Colonic mucosa (tissue), 4 donors: ENCODE data around the gene KCNG1. TPM values are rescaled to one million over a fixed set of nuclear protein-coding genes. Genes with fewer than 3 reads are reported as not detected.

Experiments
- DNase-seq: peaks from one replicate; pipeline ENCODE4 v3.0.0-alpha.2; 2020
- H3K27ac ChIP-seq: fragments of 200-600 bp; one replicate; pipeline ENCODE4 v1.8.0; 2021
- H3K27me3 ChIP-seq: fragments of 200-600 bp; one replicate; pipeline ENCODE4 v1.8.0; 2021
- H3K36me3 ChIP-seq: fragments of 200-600 bp; one replicate; pipeline ENCODE4 v1.8.0; 2021
- H3K4me1 ChIP-seq: fragments of 200-600 bp; one replicate; pipeline ENCODE4 v1.8.0; 2021; ENCODE audit warnings: mild to moderate bottlenecking
- H3K4me3 ChIP-seq: fragments of 200-600 bp; one replicate; pipeline ENCODE4 v1.8.0; 2021
- H3K9ac ChIP-seq, 2 donors: one replicate each; pipeline ENCODE4 v1.7.0; 2013; ENCODE audit warnings: control low read depth in 2 of 2, low read depth in 2 of 2, low read length in 2 of 2
- H3K9me3 ChIP-seq: fragments of 200-600 bp; one replicate; pipeline ENCODE4 v1.8.0; 2021
- intact Hi-C: fragments of 100-400 bp; cut with DNase I; formaldehyde crosslinking; loops from one replicate; pipeline ENCODE4 v1.14.1; 2022
- total RNA-seq, 2 donors: library from RNA; stranded (reverse); fragmentation: NEBNext Ultra II Directional in 1 of 2; extraction: Animal tissue kit (Norgen Biotek cat#: 25700) in 1 of 2; gene quantifications; one replicate each; pipeline ENCODE4 v1.2.1, GENCODE V29; 2021
- TF ChIP-seq, protein P1 (sequence below): fragments of 200-600 bp; IDR thresholded peaks from one replicate; pipeline ENCODE4 v1.8.0; 2022; ENCODE audit warnings: antibody characterized with exemption, mild to moderate bottlenecking
- donor health status: healthy.
- donor health status: DM: no; HTN: no; CAD: no.
- donor health status: DM: no; HTN: no; CAD: no.

The KCNG1 gene
- total RNA-seq, 2 donors from 2014 or later, result 5.8 to 10.3 TPM

- H3K4me3 ChIP-seq, result no peak overlapping the region
- H3K27ac ChIP-seq, result no peak overlapping the region
- no peak for DNase-seq
- H3K36me3 ChIP-seq, result no peaks in the 10 kb centered on the region
- no peaks in the 10 kb centered on the region for H3K27me3 ChIP-seq
- no peaks in the 10 kb centered on the region for H3K4me1 ChIP-seq
- no peaks in the 10 kb centered on the region for H3K9me3 ChIP-seq
- TF ChIP-seq, protein P1, sequence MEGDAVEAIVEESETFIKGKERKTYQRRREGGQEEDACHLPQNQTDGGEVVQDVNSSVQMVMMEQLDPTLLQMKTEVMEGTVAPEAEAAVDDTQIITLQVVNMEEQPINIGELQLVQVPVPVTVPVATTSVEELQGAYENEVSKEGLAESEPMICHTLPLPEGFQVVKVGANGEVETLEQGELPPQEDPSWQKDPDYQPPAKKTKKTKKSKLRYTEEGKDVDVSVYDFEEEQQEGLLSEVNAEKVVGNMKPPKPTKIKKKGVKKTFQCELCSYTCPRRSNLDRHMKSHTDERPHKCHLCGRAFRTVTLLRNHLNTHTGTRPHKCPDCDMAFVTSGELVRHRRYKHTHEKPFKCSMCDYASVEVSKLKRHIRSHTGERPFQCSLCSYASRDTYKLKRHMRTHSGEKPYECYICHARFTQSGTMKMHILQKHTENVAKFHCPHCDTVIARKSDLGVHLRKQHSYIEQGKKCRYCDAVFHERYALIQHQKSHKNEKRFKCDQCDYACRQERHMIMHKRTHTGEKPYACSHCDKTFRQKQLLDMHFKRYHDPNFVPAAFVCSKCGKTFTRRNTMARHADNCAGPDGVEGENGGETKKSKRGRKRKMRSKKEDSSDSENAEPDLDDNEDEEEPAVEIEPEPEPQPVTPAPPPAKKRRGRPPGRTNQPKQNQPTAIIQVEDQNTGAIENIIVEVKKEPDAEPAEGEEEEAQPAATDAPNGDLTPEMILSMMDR, result no peak
- intact Hi-C loops, result no loop called here
- no peak overlapping the region for H3K9ac ChIP-seq
Observed at GRCh38 chr20:50996901-50997865, 25.7 kb downstream of the KCNG1 start.

DNA sequence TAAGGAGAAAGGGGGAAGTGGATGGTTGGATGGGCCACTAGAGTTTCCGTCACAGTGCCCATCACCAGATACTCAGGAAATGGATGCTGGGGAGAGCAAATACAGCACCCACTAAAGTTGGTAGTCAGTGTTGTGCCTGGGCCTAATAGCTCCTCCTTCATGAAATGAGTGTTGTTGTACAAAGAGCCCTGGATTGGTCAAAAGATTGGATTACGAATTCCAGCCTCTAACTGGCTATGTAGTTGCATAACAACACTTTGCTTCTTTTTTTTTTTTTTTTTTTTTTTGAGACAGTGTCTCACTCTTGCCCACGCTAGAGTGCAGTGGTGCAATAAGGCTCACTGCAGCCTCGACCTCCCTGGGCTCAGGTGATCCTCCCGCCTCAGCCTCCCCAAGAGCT, 27.4 kb downstream of the KCNG1 start:
- no peaks in the 10 kb centered on the region for H3K36me3 ChIP-seq
- DNase-seq, result no peak
- H3K4me1 ChIP-seq, result no peaks in the 10 kb centered on the region
- no peak overlapping the region for H3K4me3 ChIP-seq
- intact Hi-C loops, result no loop called here
- H3K9ac ChIP-seq, result no peak overlapping the region
- H3K27me3 ChIP-seq, result no peaks in the 10 kb centered on the region
- TF ChIP-seq, protein P1, result no peak
- H3K9me3 ChIP-seq, result no peaks in the 10 kb centered on the region
- H3K27ac ChIP-seq, result no peak overlapping the region

DNA sequence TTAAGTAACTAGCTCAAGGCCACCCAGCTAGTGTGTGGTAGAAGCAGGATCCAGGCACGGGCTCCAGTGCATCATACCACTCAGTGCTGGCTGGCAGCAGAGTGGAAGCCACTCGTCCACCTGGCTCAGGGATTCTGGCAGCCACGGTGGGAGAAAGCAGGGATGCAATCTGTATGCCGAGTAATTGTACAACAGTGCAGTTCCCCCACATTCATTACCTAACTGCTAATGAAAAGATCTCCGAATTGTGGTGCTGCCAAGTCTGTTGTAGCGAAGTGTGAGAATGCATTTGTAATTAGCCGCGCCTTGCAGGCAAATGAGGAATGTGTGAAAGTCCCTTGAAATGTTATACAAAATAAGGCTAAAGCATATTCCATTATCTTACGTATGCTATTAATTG, 29.0 kb downstream of the KCNG1 start:
- TF ChIP-seq, protein P1, result no peak

DNA sequence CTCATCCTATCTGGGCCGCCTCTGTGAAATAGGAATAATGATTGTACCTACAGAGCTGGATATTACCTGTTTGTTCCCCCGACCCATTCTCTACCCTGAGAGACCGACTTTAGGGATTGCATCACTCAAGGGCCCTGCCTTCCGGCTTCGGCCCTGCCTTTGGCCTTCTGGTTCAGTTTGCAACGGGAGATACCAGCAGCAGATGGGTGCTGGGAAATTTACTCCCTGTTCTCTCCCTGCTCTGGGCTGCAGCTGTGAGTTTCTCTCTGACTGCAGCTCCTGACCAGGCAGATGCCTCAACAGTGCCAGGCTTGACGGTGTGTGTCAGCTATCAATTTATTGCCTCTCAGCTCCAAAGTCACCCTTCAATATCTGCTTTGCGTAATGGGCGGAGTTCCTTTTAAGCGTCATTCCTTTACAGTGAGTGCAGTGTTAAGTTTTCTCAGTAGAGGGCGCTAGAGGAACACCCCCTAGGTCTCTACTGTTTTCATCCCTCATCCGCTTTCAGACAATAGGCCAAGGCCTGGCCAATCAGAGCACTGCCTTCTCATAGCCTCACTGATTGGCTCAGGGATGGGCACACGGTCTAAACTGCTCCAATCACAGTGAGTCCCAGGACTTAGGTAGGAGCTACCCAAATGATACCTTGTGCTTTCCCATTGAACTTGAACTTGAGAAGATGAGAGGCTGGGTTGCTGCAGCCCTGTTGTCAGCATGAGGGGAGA, 30.0 kb downstream of the KCNG1 start:
- intact Hi-C loops, result no loop called here
- H3K9ac ChIP-seq, result no peak overlapping the region
- TF ChIP-seq, protein P1, result peak; percentile 55

More for the DNA sequence above, 29.0 kb downstream of the KCNG1 start:
- Histone ChIP-seq H3K9me3 (no peaks in the 10 kb centered on the region), H3K4me3 (no peak overlapping the region), H3K27me3 (no peaks in the 10 kb centered on the region), H3K9ac (no peak overlapping the region), H3K27ac (no peak overlapping the region), H3K36me3 (no peaks in the 10 kb centered on the region), H3K4me1 (no peaks in the 10 kb centered on the region)
- DNase-seq, result no peak
- intact Hi-C loops, result no loop called here

DNA sequence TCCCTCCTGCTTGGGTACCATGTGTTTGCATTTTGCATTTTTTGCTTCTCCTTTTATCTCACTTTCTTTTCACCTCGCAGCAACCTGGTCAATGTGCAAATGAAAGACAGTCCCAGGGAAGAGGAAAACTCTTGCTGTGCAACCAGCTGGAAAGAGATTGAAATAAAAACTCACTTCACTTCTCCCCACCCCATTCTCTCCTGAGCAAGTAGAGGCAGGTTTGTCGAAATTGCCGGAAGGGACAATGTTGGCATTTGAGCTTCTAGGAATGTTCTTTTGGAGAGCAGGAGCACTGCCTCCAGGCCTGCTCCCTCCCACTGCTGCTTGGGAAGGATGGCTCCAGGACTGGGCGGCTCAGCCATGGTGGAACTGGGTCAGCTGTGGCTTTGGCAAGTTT, 30.6 kb downstream of the KCNG1 start:
- H3K4me1 ChIP-seq, result no peaks in the 10 kb centered on the region
- H3K9me3 ChIP-seq, result no peaks in the 10 kb centered on the region
- DNase-seq, result no peak
- H3K27ac ChIP-seq, result no peak overlapping the region
- H3K4me3 ChIP-seq, result no peak overlapping the region
- TF ChIP-seq, protein P1, result no peak
- no peaks in the 10 kb centered on the region for H3K27me3 ChIP-seq
- intact Hi-C loops, result no loop called here
- no peak overlapping the region for H3K9ac ChIP-seq
- no peaks in the 10 kb centered on the region for H3K36me3 ChIP-seq

More for the DNA sequence above, 30.0 kb downstream of the KCNG1 start:
- no peaks in the 10 kb centered on the region for H3K9me3 ChIP-seq
- H3K27ac ChIP-seq, result no peak overlapping the region
- no peaks in the 10 kb centered on the region for H3K4me1 ChIP-seq
- H3K4me3 ChIP-seq, result no peak overlapping the region
- H3K36me3 ChIP-seq, result no peaks in the 10 kb centered on the region
- H3K27me3 ChIP-seq, result no peaks in the 10 kb centered on the region
- peak; percentile 74 for DNase-seq
